WERI-Rb-1 (cell line): ENCODE data around the gene HAL.

Experiments used
- DNase-seq: peaks from one replicate; pipeline ENCODE4 v3.0.0-alpha.2; 2020
- H3K27ac ChIP-seq: fragments of 250-450 bp; sonication (Bioruptor Pico); 2 replicates; pipeline ENCODE4 v1.5.1; 2020; ENCODE audit warnings: mild to moderate bottlenecking, moderate library complexity
- H3K27me3 ChIP-seq: fragments of 250-450 bp; sonication (Bioruptor Pico); 2 replicates; pipeline ENCODE4 v1.5.1; 2021; ENCODE audit warnings: mild to moderate bottlenecking, low read depth, moderate library complexity; ENCODE audit not compliant: insufficient read depth, severe bottlenecking
- H3K36me3 ChIP-seq: fragments of 250-450 bp; sonication (Bioruptor Pico); 2 replicates; pipeline ENCODE4 v1.5.1; 2020; ENCODE audit warnings: mild to moderate bottlenecking, moderate library complexity
- H3K4me3 ChIP-seq: 2 replicates; pipeline ENCODE4 v1.5.1; 2011; ENCODE audit warnings: low read depth, mild to moderate bottlenecking, control low read depth, low read length
- H3K9me3 ChIP-seq: fragments of 250-450 bp; sonication (Bioruptor Pico); 2 replicates; pipeline ENCODE4 v1.5.1; 2021; ENCODE audit warnings: mild to moderate bottlenecking, moderate library complexity; ENCODE audit not compliant: severe bottlenecking
- TF ChIP-seq, protein P1 (sequence below): IDR thresholded peaks from 2 replicates; pipeline ENCODE4 v1.5.1; 2011; ENCODE audit warnings: low read depth, mild to moderate bottlenecking, control low read depth, inconsistent platforms, low read length

Gene HAL

GRCh38 chr12:95942101-95942523 is 54.0 kb downstream of the HAL start:
- DNase-seq: no peak
- Histone ChIP-seq H3K27ac (peak overlapping the region; percentile 85), H3K27me3 (no peaks in the 10 kb centered on the region), H3K4me3 (peak overlapping the region; percentile 82), H3K36me3 (no peaks in the 10 kb centered on the region), H3K9me3 (no peaks in the 10 kb centered on the region)
- TF ChIP-seq, protein P1, sequence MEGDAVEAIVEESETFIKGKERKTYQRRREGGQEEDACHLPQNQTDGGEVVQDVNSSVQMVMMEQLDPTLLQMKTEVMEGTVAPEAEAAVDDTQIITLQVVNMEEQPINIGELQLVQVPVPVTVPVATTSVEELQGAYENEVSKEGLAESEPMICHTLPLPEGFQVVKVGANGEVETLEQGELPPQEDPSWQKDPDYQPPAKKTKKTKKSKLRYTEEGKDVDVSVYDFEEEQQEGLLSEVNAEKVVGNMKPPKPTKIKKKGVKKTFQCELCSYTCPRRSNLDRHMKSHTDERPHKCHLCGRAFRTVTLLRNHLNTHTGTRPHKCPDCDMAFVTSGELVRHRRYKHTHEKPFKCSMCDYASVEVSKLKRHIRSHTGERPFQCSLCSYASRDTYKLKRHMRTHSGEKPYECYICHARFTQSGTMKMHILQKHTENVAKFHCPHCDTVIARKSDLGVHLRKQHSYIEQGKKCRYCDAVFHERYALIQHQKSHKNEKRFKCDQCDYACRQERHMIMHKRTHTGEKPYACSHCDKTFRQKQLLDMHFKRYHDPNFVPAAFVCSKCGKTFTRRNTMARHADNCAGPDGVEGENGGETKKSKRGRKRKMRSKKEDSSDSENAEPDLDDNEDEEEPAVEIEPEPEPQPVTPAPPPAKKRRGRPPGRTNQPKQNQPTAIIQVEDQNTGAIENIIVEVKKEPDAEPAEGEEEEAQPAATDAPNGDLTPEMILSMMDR: no peak

DNA sequence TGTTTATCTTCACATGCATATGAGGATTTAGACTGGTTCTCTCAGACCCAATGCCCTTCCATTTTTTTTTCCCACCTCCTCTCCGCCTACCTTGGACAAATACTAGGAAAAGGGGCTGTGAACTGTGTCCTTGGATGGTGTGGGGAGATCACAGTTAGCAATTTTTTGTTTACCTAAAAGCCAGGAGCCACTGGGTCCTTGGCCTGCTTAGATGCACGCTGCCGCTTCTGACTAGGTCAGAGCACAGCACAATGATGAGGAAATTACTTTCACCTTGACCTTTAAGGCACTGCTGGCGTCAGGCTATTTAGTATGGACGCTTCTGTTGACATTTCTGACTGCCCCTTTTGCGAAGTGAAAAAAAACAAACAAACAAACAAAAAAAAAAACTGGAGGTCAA is 55.6 kb downstream of the HAL start:
- TF ChIP-seq, protein P1: no peak
- H3K4me3 ChIP-seq: no peak overlapping the region
- no peak overlapping the region for H3K27ac ChIP-seq
- no peaks in the 10 kb centered on the region for H3K36me3 ChIP-seq
- H3K9me3 ChIP-seq: no peaks in the 10 kb centered on the region
- DNase-seq: no peak
- no peaks in the 10 kb centered on the region for H3K27me3 ChIP-seq
